GM12872 (cell line): ENCODE data around the gene HLA-DRB1.

ENCODE experiments used
- TF ChIP-seq, protein P1 (sequence below): IDR thresholded peaks from 3 replicates; pipeline ENCODE4 v1.5.1; 2011; ENCODE audit warnings: low read depth, mild to moderate bottlenecking, low read length, moderate library complexity; ENCODE audit not compliant: insufficient read depth

The HLA-DRB1 gene

DNA sequence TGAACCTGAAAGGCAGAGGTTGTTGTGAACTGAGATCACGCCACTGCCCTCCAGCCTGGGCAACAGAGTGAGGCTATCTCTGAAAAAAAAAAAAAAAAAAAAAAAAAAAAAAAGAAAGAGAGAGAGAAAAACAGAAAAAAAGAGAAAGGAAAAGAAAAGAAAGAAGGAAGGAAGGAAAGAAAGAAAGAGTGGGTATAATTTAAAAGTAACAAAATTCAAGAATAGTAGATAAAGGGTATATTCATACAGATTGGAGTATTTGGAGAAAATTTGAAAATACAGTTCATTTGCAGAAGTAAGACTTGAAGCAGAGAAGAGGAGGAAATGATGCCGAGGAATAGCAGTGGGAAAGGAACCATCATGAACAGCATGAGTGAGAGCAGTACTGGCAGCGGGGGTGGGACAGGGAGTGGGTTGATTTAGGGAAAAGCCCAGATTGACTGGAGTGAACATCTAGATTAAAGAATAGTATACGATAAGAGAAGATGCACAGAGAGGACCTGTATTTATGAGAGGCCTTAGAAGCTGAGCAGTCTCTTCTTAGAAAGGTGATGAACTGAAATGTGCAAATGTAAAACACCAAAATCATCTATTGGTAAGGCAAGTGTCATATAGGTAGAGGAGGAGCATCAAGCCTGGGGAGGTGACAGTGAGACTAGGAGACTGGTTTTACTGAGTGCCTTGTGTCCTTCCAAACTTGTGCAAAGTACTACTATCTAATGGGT is 17.8 kb upstream of the HLA-DRB1 start:
- TF ChIP-seq, protein P1, sequence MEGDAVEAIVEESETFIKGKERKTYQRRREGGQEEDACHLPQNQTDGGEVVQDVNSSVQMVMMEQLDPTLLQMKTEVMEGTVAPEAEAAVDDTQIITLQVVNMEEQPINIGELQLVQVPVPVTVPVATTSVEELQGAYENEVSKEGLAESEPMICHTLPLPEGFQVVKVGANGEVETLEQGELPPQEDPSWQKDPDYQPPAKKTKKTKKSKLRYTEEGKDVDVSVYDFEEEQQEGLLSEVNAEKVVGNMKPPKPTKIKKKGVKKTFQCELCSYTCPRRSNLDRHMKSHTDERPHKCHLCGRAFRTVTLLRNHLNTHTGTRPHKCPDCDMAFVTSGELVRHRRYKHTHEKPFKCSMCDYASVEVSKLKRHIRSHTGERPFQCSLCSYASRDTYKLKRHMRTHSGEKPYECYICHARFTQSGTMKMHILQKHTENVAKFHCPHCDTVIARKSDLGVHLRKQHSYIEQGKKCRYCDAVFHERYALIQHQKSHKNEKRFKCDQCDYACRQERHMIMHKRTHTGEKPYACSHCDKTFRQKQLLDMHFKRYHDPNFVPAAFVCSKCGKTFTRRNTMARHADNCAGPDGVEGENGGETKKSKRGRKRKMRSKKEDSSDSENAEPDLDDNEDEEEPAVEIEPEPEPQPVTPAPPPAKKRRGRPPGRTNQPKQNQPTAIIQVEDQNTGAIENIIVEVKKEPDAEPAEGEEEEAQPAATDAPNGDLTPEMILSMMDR, result no peak

DNA sequence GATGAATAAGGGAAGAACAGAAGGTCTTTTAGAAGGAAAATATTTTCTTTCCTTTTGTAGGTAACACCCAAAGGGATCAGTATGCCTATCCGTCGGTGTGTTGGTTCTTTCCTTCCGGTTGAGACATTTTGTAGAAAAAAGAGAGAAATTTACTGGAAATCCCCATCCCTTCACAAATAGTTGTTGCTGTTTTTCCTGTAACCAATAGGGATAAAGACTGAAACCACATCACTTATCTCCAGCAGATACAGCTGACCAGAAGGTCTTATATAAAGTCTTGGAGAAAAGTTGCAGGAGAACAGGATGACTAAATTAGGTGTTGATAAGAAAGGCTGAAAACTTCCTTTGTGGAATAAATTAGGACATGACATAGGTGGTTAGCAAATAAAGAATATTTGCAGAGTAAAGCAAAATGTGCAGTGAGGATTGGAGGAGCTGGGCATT is 14.8 kb upstream of the HLA-DRB1 start:
- TF ChIP-seq, protein P1, result no peak

DNA sequence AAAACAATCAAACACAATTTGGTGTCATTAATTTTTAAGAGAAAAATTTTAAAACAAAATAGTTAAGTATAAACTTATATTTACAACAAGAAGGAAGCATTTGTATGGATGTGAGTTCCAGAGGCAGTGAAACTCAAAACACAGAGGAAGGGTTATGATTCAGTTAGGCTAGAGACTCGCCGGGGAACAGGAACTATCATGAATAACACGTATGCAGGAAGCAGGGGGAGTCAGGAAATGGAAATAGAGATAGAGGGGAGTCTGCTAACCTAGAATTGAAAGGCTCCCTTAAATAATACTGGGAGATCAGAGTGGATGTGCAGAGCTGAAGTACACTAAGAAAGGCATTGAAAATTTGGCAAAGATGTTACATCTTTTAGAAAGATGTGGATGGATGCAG is 14.2 kb upstream of the HLA-DRB1 start:
- TF ChIP-seq, protein P1, result no peak

DNA sequence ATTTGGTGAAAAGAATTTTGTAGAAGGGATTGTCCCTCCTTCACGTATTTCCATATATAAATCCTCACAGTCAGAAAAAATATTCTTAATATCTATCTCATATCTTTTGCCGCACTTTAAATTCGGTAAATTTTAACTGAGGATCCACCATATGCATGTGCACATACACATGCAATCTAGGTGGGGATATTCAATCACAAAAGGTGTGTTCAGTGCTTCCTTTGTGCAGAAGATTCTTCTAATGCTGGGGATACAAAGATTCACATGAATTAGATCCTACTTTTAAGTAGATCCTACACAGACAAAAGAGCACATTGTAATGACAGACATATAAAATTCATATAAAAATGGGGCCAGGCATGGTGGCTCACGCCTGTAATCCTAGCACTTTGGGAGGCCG is 13.6 kb upstream of the HLA-DRB1 start:
- TF ChIP-seq, protein P1, result no peak

DNA sequence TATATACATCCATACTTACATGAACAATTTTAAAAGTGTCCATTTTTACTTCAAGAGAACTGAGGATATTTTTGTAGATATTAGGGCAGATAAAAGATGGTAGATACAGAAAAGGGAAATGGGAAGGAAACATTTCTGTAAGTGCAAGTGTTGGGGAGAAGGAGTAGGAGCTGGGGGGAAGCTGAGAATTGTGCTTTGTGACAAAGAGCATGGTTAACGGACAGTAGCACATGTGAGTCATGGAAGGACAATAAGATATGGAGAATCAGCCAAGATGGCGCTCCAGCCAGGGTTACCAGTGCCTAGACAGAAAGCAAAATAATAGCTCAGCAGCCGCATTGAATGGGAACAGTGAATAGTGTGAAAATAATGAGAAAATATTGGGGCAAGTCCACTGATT is 12.7 kb upstream of the HLA-DRB1 start:
- TF ChIP-seq, protein P1, result no peak

DNA sequence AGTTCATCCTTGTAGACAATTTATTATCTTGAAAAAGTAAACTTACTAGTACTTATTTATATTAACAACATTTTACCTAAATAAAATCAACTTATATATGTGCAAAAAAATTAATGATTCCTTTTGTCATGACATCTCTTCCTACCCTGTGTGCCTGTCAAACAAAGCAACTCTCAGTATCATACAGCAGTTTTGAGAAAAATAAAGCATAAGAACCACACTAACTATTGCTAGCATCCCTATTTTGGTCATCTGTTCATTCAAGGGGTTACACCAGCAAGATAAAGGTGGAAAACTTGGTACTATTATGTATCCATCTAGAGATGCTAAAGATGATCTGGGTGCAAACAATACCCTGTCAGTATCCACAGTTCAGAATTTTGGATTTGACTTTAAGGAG is 7.4 kb upstream of the HLA-DRB1 start:
- TF ChIP-seq, protein P1, result no peak

DNA sequence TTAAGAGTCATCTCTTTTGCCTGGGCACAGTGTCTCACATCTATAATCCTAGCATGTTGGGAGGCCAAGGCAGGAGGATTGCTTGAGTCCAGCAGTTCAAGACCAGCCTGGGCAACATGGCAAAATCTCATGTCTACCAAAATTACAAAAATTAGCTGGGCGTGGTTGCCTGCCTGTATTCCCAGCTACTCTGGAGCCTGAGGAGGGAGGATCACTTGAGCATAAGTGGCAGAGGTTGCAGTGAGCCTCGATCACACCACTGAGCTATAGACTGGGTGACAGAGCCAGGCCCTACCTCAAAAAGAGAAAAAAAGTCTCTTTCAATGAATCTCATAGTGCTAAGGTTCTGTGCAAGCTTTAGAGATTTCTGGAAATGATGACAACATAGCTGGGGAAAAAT is 1.5 kb downstream of the HLA-DRB1 start:
- TF ChIP-seq, protein P1, result no peak
